Chondrocyte (in vitro differentiated cells): ENCODE measurements around the gene ESYT3. TPM values are rescaled to one million over a fixed set of nuclear protein-coding genes. Genes with fewer than 3 reads are reported as not detected.
A peak's percentile ranks its signal among the peaks of the same experiment; 100 is the strongest.

Experiments used
- DNase-seq: peaks from one replicate; pipeline ENCODE4 v3.0.0; 2021; ENCODE audit warnings: mixed read lengths, low spot score
- H3K27ac Mint-ChIP-seq: one replicate; pipeline ENCODE4 v1.8.0; 2021; ENCODE audit warnings: mild to moderate bottlenecking, moderate library complexity, mixed read lengths; ENCODE audit not compliant: unreplicated experiment
- H3K27me3 Mint-ChIP-seq: 2 replicates; pipeline ENCODE4 v1.8.0; 2021; ENCODE audit warnings: low read depth, mixed read lengths
- H3K36me3 Mint-ChIP-seq: 2 replicates; pipeline ENCODE4 v1.8.0; 2021; ENCODE audit warnings: low read depth, mixed read lengths
- H3K4me1 Mint-ChIP-seq: 2 replicates; pipeline ENCODE4 v1.8.0; 2021; ENCODE audit warnings: low read depth, mild to moderate bottlenecking, mixed read lengths
- H3K4me3 Mint-ChIP-seq: one replicate; pipeline ENCODE4 v1.8.0; 2021; ENCODE audit warnings: mild to moderate bottlenecking, moderate library complexity, mixed read lengths; ENCODE audit not compliant: unreplicated experiment
- H3K9me3 Mint-ChIP-seq: 2 replicates; pipeline ENCODE4 v1.8.0; 2021; ENCODE audit warnings: low read depth, mixed read lengths
- total RNA-seq: library from RNA; stranded (reverse); gene quantifications from 3 replicates; pipeline ENCODE4 v1.2.1, GENCODE V29; 2021
- TF ChIP-seq, protein P1 (sequence below): fragments of 200-600 bp; sonication (generic); IDR thresholded peaks from 2 replicates; pipeline ENCODE4 v1.5.0; 2021; ENCODE audit warnings: antibody characterized with exemption, mild to moderate bottlenecking, moderate library complexity

ESYT3 gene
- total RNA-seq, 1 donor from 2014 or later, result 0.70 TPM

DNA sequence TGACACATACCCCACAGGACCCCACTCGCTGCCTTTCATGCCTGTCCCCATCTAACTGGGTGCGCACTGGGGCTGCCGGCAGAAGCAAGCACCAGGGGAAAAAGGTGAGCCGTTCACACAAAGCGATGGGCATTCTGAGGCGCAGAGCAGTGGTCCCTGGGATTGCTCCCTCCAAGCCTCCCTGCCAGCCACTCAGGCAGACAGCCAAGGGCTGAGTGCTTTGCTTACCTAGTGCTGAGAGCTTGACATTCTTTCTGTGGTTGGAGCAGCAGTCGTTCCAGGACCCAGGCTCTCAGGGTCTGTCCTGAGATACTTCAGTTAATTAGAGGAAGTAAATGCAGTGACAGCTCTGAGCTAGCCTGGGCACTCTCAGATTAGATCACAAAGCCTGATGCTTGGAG lies 5.7 kb downstream of the ESYT3 start:
- TF ChIP-seq, protein P1, sequence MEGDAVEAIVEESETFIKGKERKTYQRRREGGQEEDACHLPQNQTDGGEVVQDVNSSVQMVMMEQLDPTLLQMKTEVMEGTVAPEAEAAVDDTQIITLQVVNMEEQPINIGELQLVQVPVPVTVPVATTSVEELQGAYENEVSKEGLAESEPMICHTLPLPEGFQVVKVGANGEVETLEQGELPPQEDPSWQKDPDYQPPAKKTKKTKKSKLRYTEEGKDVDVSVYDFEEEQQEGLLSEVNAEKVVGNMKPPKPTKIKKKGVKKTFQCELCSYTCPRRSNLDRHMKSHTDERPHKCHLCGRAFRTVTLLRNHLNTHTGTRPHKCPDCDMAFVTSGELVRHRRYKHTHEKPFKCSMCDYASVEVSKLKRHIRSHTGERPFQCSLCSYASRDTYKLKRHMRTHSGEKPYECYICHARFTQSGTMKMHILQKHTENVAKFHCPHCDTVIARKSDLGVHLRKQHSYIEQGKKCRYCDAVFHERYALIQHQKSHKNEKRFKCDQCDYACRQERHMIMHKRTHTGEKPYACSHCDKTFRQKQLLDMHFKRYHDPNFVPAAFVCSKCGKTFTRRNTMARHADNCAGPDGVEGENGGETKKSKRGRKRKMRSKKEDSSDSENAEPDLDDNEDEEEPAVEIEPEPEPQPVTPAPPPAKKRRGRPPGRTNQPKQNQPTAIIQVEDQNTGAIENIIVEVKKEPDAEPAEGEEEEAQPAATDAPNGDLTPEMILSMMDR, result no peak
- Mint-ChIP-seq H3K4me3 (no peak overlapping the region), H3K4me1 (peaks cover 26% of the 10 kb centered on the region), H3K36me3 (no peaks in the 10 kb centered on the region), H3K27me3 (peaks cover 8% of the 10 kb centered on the region), H3K9me3 (no peaks in the 10 kb centered on the region), H3K27ac (no peak overlapping the region)
- no peak for DNase-seq

DNA sequence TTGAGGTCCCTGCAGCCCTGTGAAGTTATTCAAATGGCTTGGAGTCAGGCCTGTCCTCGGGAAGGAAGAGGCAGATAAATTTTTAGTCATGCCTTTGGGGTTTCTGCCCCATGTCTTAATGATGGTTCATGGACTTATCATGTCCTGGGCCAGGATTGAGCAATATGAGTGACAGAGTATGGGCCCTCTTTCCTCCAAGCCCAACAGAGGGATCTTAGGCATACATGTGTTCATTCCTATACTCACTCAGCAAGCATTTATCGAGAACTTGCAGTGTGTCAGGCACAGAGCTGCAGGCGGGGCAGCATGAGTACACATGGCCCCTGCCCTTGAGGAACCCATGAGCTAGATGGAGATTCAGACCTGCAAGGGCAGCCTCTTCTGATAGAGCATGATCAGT lies 6.2 kb downstream of the ESYT3 start:
- no peaks in the 10 kb centered on the region for H3K36me3 Mint-ChIP-seq
- H3K9me3 Mint-ChIP-seq, result no peaks in the 10 kb centered on the region
- TF ChIP-seq, protein P1, result no peak
- H3K4me3 Mint-ChIP-seq, result no peak overlapping the region
- H3K27ac Mint-ChIP-seq, result no peak overlapping the region
- H3K27me3 Mint-ChIP-seq, result peaks cover 8% of the 10 kb centered on the region
- DNase-seq, result no peak
- H3K4me1 Mint-ChIP-seq, result peaks cover 26% of the 10 kb centered on the region

DNA sequence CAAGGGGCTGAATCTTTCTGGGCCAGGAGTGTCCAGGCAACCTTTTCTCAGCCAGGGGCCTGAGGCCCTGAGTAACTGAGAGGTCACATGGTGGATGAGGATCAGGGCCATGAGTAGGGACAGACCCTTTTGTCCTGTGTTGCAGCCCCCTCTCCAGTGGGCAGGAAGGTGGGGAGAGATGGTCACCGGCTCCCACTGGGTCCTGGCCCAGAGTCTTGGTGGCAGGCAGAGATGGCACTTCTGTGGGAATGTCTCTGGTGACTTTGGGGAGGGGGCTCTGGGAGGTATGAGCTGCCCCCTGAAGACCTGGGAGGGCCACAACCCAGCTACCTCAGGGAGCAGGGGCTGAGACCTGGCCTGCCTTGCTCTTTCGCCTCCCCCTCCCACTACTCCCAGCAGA lies 6.8 kb downstream of the ESYT3 start:
- H3K27ac Mint-ChIP-seq, result no peak overlapping the region
- H3K4me1 Mint-ChIP-seq, result peaks cover 26% of the 10 kb centered on the region
- TF ChIP-seq, protein P1, result no peak
- H3K4me3 Mint-ChIP-seq, result no peak overlapping the region
- H3K36me3 Mint-ChIP-seq, result no peaks in the 10 kb centered on the region
- DNase-seq, result no peak
- no peaks in the 10 kb centered on the region for H3K9me3 Mint-ChIP-seq
- H3K27me3 Mint-ChIP-seq, result peaks cover 6% of the 10 kb centered on the region

DNA sequence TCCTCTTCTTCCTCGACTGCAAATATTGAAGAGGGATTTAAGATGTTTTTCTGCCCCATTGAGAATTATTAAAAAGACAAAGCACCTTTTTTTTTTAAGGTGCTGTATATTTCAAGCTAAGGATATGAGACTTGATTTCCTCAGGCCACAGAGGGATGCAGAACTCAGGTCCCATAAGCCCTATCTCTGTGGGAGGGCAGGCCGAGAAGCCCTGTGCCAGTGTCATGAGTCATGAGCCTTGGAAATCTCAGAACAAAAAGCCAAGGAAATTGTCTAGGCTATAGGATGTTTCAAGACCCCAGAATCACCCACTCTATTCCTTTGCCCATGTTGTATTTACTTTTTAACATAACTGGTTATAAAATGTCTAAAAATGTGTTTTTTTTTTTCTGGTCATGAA lies 7.3 kb downstream of the ESYT3 start:
- Mint-ChIP-seq H3K36me3 (no peaks in the 10 kb centered on the region), H3K27me3 (peaks cover 3% of the 10 kb centered on the region), H3K4me1 (peaks cover 26% of the 10 kb centered on the region), H3K4me3 (no peak overlapping the region), H3K27ac (peak overlapping the region; percentile 33), H3K9me3 (no peaks in the 10 kb centered on the region)
- DNase-seq, result no peak
- TF ChIP-seq, protein P1, result no peak

DNA sequence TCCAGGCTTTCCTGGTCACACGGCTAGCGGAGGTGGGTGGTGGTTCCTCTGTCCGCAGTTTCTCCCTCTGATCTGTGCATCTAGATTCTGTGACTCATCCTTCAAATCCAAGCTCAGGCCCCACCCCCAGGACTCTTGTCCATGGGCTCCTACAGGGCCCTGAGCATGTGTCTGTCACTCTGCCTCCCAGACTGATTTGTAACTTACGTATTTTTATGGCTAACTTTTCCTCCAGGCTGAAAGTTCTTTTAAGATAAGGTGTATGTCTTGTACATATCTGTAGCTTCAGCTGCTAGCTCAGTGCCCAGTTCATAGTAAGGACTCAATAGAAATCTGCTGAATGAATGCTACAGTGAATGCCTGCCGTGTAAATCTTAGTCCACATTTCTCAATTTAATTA lies 8.0 kb downstream of the ESYT3 start:
- H3K4me3 Mint-ChIP-seq, result no peak overlapping the region
- H3K4me1 Mint-ChIP-seq, result peaks cover 26% of the 10 kb centered on the region
- no peaks in the 10 kb centered on the region for H3K36me3 Mint-ChIP-seq
- DNase-seq, result no peak
- H3K9me3 Mint-ChIP-seq, result no peaks in the 10 kb centered on the region
- peak overlapping the region; percentile 65 for H3K27ac Mint-ChIP-seq
- TF ChIP-seq, protein P1, result no peak
- peaks cover 2% of the 10 kb centered on the region for H3K27me3 Mint-ChIP-seq
